Measurements from ENCODE around the gene ASTN1.

Gene ASTN1

GRCh38 chr1:176869577-176869976, 294.9 kb downstream of the ASTN1 start:
- no peak for TF ChIP-seq SPI1 (IDR thresholded peaks at IDR 0.05; ENCODE audit: borderline replicate concordance, low read depth)
- no peak for TF ChIP-seq POLR2AphosphoS5 (IDR thresholded peaks at IDR 0.05; ENCODE audit: low read depth)
- no peak for TF ChIP-seq GABPA (IDR thresholded peaks at IDR 0.05; ENCODE audit: low read depth)
- TF ChIP-seq CTCF (IDR thresholded peaks at IDR 0.05; ENCODE audit: insufficient read depth, low read length) = no peak
- H3K27ac ChIP-seq (replicated peaks) = no peak overlapping the region
- no peak overlapping the region for H3K4me3 ChIP-seq (replicated peaks; ENCODE audit: insufficient read depth, low read length)
- H3K27me3 ChIP-seq (ENCODE audit: insufficient read depth, poor library complexity, severe bottlenecking) = no peaks in the 10 kb centered on the region
- no peak for DNase-seq (ENCODE audit: low read depth in 1 of 2, low spot score in 1 of 2)

GRCh38 chr1:176866011-176866714, 298.3 kb downstream of the ASTN1 start:
- no peak for DNase-seq (ENCODE audit: low read depth in 1 of 2, low spot score in 1 of 2)
- no peak for TF ChIP-seq SPI1 (IDR thresholded peaks at IDR 0.05; ENCODE audit: borderline replicate concordance, low read depth)
- TF ChIP-seq REST (IDR thresholded peaks at IDR 0.05; ENCODE audit: insufficient replicate concordance, low read depth) = no peak
- TF ChIP-seq POLR2AphosphoS5 (IDR thresholded peaks at IDR 0.05; ENCODE audit: low read depth) = no peak
- no peak for TF ChIP-seq GABPA (IDR thresholded peaks at IDR 0.05; ENCODE audit: low read depth)
- TF ChIP-seq CTCF (IDR thresholded peaks at IDR 0.05; ENCODE audit: insufficient read depth, low read length) = no peak
- H3K27ac ChIP-seq (replicated peaks) = no peak overlapping the region

GRCh38 chr1:176864211-176864610, 300.3 kb downstream of the ASTN1 start:
- DNase-seq (ENCODE audit: low read depth in 1 of 2, low spot score in 1 of 2) = no peak
- TF ChIP-seq GABPA (IDR thresholded peaks at IDR 0.05; ENCODE audit: low read depth) (no peak), SPI1 (IDR thresholded peaks at IDR 0.05; ENCODE audit: borderline replicate concordance, low read depth) (no peak), REST (IDR thresholded peaks at IDR 0.05; ENCODE audit: insufficient replicate concordance, low read depth) (no peak), CTCF (IDR thresholded peaks at IDR 0.05; ENCODE audit: insufficient read depth, low read length) (no peak), POLR2AphosphoS5 (IDR thresholded peaks at IDR 0.05; ENCODE audit: low read depth) (no peak)
- Histone ChIP-seq H3K27ac (replicated peaks) (no peak overlapping the region), H3K4me3 (replicated peaks; ENCODE audit: insufficient read depth, low read length) (no peak overlapping the region), H3K27me3 (ENCODE audit: insufficient read depth, poor library complexity, severe bottlenecking) (no peaks in the 10 kb centered on the region)

More at GRCh38 chr1:176866011-176866714, 298.3 kb downstream of the ASTN1 start:
- no peaks in the 10 kb centered on the region for H3K27me3 ChIP-seq (ENCODE audit: insufficient read depth, poor library complexity, severe bottlenecking)
- H3K4me3 ChIP-seq (replicated peaks; ENCODE audit: insufficient read depth, low read length) = no peak overlapping the region

Measured in HL-60 (cell line).